Measurements from ENCODE around the gene TSPAN32.

TSPAN32 gene

GRCh38 chr11:2295971-2296912, 5.6 kb upstream of the TSPAN32 start:
- no peak for FAIRE-seq
- DNase-seq (ENCODE audit: insufficient read length, low spot score) = no peak
- no peak for TF ChIP-seq POLR2A (IDR thresholded peaks at IDR 0.05; ENCODE audit: low read depth, low read length)
- TF ChIP-seq POU2F2 (IDR thresholded peaks at IDR 0.05; ENCODE audit: low read depth, low read length) = no peak
- TF ChIP-seq POLR2AphosphoS5 (IDR thresholded peaks at IDR 0.05; ENCODE audit: low read depth, low read length) = no peak
- TF ChIP-seq SPI1 (IDR thresholded peaks at IDR 0.05; ENCODE audit: low read depth, low read length) = no peak
- TF ChIP-seq PAX5 (IDR thresholded peaks at IDR 0.05; ENCODE audit: insufficient read depth, low read length, severe bottlenecking) = no peak
- no peak for TF ChIP-seq TAF1 (IDR thresholded peaks at IDR 0.05; ENCODE audit: low read depth, low read length)

- no peak for TF ChIP-seq POLR2AphosphoS5 (IDR thresholded peaks at IDR 0.05; ENCODE audit: low read depth, low read length)
- TF ChIP-seq POLR2A (IDR thresholded peaks at IDR 0.05; ENCODE audit: low read depth, low read length) = no peak
- no peak for TF ChIP-seq POU2F2 (IDR thresholded peaks at IDR 0.05; ENCODE audit: low read depth, low read length)
- DNase-seq (ENCODE audit: insufficient read length, low spot score) = no peak
- FAIRE-seq = no peak
Observed at GRCh38 chr11:2296913-2297622, 4.7 kb upstream of the TSPAN32 start.

- no peak for TF ChIP-seq POLR2AphosphoS5 (IDR thresholded peaks at IDR 0.05; ENCODE audit: low read depth, low read length)
- TF ChIP-seq PAX5 (IDR thresholded peaks at IDR 0.05; ENCODE audit: insufficient read depth, low read length, severe bottlenecking) = no peak
- TF ChIP-seq SPI1 (IDR thresholded peaks at IDR 0.05; ENCODE audit: low read depth, low read length) = no peak
- TF ChIP-seq TAF1 (IDR thresholded peaks at IDR 0.05; ENCODE audit: low read depth, low read length) = no peak
- TF ChIP-seq POLR2A (IDR thresholded peaks at IDR 0.05; ENCODE audit: low read depth, low read length) = no peak
- FAIRE-seq (no peak), DNase-seq (ENCODE audit: insufficient read length, low spot score) (no peak)
Observed at GRCh38 chr11:2297623-2298030, 4.2 kb upstream of the TSPAN32 start.

- no peak for FAIRE-seq
- TF ChIP-seq POLR2A (IDR thresholded peaks at IDR 0.05; ENCODE audit: low read depth, low read length) = no peak
- no peak for TF ChIP-seq TAF1 (IDR thresholded peaks at IDR 0.05; ENCODE audit: low read depth, low read length)
- no peak for TF ChIP-seq POU2F2 (IDR thresholded peaks at IDR 0.05; ENCODE audit: low read depth, low read length)
- no peak for TF ChIP-seq PAX5 (IDR thresholded peaks at IDR 0.05; ENCODE audit: insufficient read depth, low read length, severe bottlenecking)
- no peak for TF ChIP-seq SPI1 (IDR thresholded peaks at IDR 0.05; ENCODE audit: low read depth, low read length)
- TF ChIP-seq POLR2AphosphoS5 (IDR thresholded peaks at IDR 0.05; ENCODE audit: low read depth, low read length) = no peak
- DNase-seq (ENCODE audit: insufficient read length, low spot score) = no peak
Observed at GRCh38 chr11:2298131-2298794, 3.5 kb upstream of the TSPAN32 start.

DNA sequence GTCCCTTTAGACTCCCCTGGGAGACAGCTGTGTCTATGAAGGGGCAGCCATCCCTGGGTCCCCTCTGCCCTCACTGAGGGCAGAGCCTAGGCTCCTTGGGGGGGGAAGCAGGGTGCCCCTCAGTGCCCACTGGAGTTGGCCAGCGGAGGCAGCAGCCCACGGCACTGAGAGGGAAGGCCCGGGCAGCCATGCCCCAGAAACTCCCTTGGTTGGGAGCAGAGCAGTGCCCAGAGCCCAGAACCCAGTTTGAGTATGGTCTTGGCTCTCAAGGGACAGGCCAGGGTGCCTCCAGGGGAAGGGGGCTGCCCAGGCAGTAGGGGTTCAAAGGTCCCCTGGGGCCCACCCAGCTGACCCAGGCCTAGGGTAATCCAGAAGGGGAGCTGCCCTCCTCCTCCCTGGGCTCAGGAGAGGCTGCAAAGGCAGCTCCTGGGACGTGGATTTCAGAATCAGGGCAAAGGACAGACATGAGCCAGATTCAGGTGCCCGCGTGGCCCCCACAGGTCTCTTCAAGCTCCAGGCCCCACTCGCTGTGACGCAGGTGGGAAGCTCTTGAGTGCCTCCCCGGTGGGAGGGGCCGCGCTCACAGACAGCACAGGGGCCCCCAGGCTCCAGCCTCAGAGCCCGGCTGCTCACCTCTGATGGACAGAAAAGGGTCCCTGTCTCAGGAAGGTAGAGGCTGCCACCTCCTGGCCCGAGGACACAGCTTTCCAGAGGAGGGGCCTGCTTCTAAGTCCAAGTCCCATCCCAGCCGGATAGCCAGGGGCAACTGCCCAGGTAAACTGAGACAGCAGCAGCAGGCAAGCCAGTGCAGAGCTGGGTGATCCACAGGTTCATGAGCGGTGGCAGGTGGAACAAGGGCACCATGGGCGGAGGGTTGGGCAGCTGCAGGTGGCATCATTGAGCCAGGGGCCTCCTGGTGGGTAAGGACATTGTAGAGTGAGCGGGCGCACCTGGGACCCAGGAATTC, 2.7 kb upstream of the TSPAN32 start:
- FAIRE-seq = no peak
- TF ChIP-seq POLR2A (IDR thresholded peaks at IDR 0.05; ENCODE audit: low read depth, low read length) (no peak), TAF1 (IDR thresholded peaks at IDR 0.05; ENCODE audit: low read depth, low read length) (no peak), SPI1 (IDR thresholded peaks at IDR 0.05; ENCODE audit: low read depth, low read length) (no peak), PAX5 (IDR thresholded peaks at IDR 0.05; ENCODE audit: insufficient read depth, low read length, severe bottlenecking) (no peak), POLR2AphosphoS5 (IDR thresholded peaks at IDR 0.05; ENCODE audit: low read depth, low read length) (no peak), POU2F2 (IDR thresholded peaks at IDR 0.05; ENCODE audit: low read depth, low read length) (no peak)
- no peak for DNase-seq (ENCODE audit: insufficient read length, low spot score)

DNA sequence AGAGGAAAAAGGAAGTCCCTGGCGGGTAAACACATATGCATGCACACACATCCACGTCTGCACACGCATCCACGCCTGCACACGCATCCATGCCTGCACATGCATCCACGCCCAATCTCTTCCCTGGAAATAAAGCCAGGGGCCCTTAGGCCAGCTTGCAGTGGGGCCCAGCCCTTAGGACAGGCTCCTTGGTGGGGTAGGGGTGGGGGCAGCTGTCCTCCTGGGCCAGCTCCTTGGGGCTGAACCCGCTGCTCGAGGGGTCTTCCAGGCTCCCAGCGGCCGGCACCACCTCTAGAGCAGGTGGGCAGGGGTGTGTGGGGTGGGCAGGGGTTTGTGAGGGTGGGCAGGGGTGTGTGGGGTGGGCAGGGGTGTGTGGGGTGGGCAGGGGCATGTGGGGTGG, 2.0 kb upstream of the TSPAN32 start:
- FAIRE-seq = no peak
- TF ChIP-seq TAF1 (IDR thresholded peaks at IDR 0.05; ENCODE audit: low read depth, low read length) (no peak), POLR2AphosphoS5 (IDR thresholded peaks at IDR 0.05; ENCODE audit: low read depth, low read length) (no peak), PAX5 (IDR thresholded peaks at IDR 0.05; ENCODE audit: insufficient read depth, low read length, severe bottlenecking) (no peak), SPI1 (IDR thresholded peaks at IDR 0.05; ENCODE audit: low read depth, low read length) (no peak), POU2F2 (IDR thresholded peaks at IDR 0.05; ENCODE audit: low read depth, low read length) (no peak), POLR2A (IDR thresholded peaks at IDR 0.05; ENCODE audit: low read depth, low read length) (no peak)
- no peak for DNase-seq (ENCODE audit: insufficient read length, low spot score)

- DNase-seq (ENCODE audit: insufficient read length, low spot score) = no peak
- TF ChIP-seq SPI1 (IDR thresholded peaks at IDR 0.05; ENCODE audit: low read depth, low read length) (0 out of 2 replicates have a peak, but pooled peaks have one; percentile 34), POLR2A (IDR thresholded peaks at IDR 0.05; ENCODE audit: low read depth, low read length) (no peak)
- no peak for FAIRE-seq
Observed at GRCh38 chr11:2300290-2300935, 1.4 kb upstream of the TSPAN32 start.

DNA sequence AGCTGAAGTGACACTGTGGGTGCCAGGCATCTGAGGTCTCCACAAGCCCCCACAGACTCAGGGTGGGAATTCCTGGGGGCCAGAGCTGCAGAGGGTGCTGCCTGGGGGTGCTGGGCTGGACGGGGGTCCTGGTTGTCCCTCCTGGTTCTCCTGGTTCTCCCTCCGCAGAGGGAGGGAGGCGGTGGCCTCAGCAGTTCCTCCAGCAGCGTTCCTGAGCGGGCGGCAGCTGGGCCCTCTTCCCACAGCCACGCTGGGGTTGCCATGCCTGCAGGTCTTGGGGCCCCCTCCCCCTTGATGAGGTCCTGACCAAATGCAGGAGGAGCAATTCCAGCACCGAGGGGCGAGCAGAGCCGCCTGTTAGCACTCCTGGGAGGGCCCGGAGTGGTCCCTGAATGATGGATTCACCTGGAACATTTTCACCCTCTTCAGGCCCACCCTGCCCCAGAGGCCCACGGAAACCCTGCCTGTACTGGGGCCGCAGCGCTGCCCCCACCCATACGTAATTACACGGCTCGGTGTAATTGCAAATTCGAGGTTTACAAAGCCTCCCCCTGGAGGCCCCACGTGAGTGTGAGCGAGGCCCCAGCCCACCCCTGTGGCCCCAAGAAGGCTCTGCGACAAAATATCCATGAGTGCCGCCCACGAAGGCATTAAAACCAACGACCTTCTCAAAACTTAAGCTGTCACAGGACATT, 730 bp upstream of the TSPAN32 start:
- no peak for DNase-seq (ENCODE audit: insufficient read length, low spot score)
- TF ChIP-seq SPI1 (IDR thresholded peaks at IDR 0.05; ENCODE audit: low read depth, low read length) (no peak), TAF1 (IDR thresholded peaks at IDR 0.05; ENCODE audit: low read depth, low read length) (no peak), PAX5 (IDR thresholded peaks at IDR 0.05; ENCODE audit: insufficient read depth, low read length, severe bottlenecking) (no peak), POLR2A (IDR thresholded peaks at IDR 0.05; ENCODE audit: low read depth, low read length) (no peak), POLR2AphosphoS5 (IDR thresholded peaks at IDR 0.05; ENCODE audit: low read depth, low read length) (no peak), POU2F2 (IDR thresholded peaks at IDR 0.05; ENCODE audit: low read depth, low read length) (no peak)
- no peak for FAIRE-seq
